ENCODE measurements around the gene RHBDL1.

RHBDL1 gene

DNA sequence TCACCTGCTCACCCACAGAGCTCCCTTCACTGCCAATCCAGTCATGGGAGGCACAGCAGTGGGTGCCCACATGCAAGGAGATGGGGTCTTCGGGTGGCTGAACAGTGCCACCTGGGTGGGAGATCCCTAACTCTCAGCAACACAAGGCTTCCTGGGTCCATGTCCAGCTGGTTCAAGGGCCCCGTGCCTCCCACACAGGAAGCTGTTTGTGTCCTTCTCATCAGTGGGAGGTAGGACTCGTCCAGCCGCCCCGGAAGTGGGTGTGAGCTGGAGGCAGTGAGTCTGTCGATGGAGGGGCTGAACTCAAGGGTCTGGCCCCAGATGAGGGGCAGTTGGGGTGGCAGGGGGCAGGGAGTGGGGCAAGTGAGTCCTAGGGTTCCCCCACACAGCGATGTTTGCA lies 28.6 kb downstream of the RHBDL1 start (continued):
- TF ChIP-seq, protein P1, sequence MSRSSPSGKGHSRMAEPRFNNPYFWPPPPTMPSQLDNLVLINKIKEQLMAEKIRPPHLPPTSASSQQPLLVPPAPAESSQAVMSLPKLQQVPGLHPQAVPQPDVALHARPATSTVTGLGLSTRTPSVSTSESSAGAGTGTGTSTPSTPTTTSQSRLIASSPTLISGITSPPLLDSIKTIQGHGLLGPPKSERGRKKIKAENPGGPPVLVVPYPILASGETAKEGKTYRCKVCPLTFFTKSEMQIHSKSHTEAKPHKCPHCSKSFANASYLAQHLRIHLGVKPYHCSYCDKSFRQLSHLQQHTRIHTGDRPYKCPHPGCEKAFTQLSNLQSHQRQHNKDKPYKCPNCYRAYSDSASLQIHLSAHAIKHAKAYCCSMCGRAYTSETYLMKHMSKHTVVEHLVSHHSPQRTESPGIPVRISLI (tag by site-specific recombination; IDR thresholded peaks at IDR 0.05) = no peak
- TF ChIP-seq, protein P2, sequence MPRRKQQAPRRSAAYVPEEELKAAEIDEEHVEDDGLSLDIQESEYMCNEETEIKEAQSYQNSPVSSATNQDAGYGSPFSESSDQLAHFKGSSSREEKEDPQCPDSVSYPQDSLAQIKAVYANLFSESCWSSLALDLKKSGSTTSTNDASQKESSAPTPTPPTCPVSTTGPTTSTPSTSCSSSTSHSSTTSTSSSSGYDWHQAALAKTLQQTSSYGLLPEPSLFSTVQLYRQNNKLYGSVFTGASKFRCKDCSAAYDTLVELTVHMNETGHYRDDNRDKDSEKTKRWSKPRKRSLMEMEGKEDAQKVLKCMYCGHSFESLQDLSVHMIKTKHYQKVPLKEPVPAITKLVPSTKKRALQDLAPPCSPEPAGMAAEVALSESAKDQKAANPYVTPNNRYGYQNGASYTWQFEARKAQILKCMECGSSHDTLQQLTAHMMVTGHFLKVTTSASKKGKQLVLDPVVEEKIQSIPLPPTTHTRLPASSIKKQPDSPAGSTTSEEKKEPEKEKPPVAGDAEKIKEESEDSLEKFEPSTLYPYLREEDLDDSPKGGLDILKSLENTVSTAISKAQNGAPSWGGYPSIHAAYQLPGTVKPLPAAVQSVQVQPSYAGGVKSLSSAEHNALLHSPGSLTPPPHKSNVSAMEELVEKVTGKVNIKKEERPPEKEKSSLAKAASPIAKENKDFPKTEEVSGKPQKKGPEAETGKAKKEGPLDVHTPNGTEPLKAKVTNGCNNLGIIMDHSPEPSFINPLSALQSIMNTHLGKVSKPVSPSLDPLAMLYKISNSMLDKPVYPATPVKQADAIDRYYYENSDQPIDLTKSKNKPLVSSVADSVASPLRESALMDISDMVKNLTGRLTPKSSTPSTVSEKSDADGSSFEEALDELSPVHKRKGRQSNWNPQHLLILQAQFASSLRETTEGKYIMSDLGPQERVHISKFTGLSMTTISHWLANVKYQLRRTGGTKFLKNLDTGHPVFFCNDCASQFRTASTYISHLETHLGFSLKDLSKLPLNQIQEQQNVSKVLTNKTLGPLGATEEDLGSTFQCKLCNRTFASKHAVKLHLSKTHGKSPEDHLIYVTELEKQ (tag by site-specific recombination; IDR thresholded peaks at IDR 0.05; ENCODE audit: borderline replicate concordance) = no peak
- TF ChIP-seq GLIS1 (tag by site-specific recombination; IDR thresholded peaks at IDR 0.05) (peak; percentile 21; the same call in 1 of the 2 replicates), GFI1B (tag by site-specific recombination; IDR thresholded peaks at IDR 0.05) (no peak), ZNF501 (tag by site-specific recombination; IDR thresholded peaks at IDR 0.05) (no peak), ZEB2 (tag by site-specific recombination; IDR thresholded peaks at IDR 0.05) (no peak), EGR2 (tag by site-specific recombination; IDR thresholded peaks at IDR 0.05; ENCODE audit: low read depth) (peak; percentile 70), ZIC2 (tag by site-specific recombination; IDR thresholded peaks at IDR 0.05) (peak; percentile 41)

DNA sequence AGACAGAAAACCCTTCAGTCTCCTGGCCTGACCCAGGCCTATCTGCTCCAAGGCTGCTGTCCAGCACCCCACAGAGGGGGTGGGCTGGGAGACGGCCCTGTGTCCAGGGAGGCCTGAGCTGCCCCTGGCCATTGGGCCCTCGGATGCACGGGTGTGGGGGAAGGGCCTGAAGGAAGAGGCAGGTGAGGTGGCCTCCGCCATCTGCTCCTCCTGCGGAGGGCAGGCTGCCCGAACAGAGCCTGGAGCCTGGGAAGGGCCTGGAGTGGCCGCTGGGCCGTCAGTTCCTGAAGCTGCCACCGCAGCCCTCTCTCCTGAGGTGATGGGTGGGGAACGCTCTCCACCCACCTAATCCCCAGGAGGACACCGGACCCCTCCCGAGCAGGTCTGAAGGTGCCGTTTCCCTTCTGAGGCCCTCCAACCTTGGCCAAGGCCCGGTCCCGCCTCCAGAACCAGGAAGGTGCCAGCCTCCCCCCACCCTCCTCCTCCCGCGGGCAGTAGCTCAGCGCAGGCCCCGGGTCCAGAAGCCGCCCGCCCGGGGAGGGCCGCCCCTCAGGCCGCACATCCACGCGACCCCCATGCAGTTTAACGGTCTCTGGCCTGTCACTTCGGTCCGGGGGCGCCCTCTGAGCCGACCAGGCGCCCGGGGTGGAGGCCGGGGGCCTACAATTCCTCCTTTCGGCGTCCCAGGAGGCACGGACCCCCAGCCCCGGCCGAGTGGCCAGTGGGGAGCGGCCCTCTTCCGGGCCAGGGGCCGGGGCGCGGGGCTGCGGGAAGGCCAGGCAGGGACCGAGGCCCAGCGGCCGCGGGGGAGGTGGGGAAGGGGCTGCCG lies 29.3 kb downstream of the RHBDL1 start:
- no peak overlapping the region for H3K4me3 ChIP-seq (ENCODE audit: low read depth, low read length)
- H3K9me3 ChIP-seq (ENCODE audit: control insufficient read depth, insufficient read depth, low read depth, low read length) = no peaks in the 10 kb centered on the region
- no peaks in the 10 kb centered on the region for H3K36me3 ChIP-seq (ENCODE audit: control insufficient read depth in 2 of 2, insufficient read depth in 1 of 2, low read length in 2 of 2)
- peaks cover under 1% of the 10 kb centered on the region; the same call in 1 of the 2 replicates for H3K4me1 ChIP-seq (ENCODE audit: control insufficient read depth, insufficient read depth, low read length)
- POLR2A ChIA-PET = no interaction called here
- CTCF ChIA-PET = interaction anchor here (0.8 to 1.0 kb wide), 2 partner anchors 19 to 142 kb away, joined by 3 to 4 read pairs; no protein-coding TSS in a partner anchor
- H3K27ac ChIP-seq (ENCODE audit: extremely low read depth, low read depth, low read length) = no peak overlapping the region
- TF ChIP-seq, protein P1 (tag by site-specific recombination; IDR thresholded peaks at IDR 0.05) = no peak
- peak; percentile 37; the same call in 1 of the 2 replicates for TF ChIP-seq EGR2 (tag by site-specific recombination; IDR thresholded peaks at IDR 0.05; ENCODE audit: low read depth)
- TF ChIP-seq, protein P3, sequence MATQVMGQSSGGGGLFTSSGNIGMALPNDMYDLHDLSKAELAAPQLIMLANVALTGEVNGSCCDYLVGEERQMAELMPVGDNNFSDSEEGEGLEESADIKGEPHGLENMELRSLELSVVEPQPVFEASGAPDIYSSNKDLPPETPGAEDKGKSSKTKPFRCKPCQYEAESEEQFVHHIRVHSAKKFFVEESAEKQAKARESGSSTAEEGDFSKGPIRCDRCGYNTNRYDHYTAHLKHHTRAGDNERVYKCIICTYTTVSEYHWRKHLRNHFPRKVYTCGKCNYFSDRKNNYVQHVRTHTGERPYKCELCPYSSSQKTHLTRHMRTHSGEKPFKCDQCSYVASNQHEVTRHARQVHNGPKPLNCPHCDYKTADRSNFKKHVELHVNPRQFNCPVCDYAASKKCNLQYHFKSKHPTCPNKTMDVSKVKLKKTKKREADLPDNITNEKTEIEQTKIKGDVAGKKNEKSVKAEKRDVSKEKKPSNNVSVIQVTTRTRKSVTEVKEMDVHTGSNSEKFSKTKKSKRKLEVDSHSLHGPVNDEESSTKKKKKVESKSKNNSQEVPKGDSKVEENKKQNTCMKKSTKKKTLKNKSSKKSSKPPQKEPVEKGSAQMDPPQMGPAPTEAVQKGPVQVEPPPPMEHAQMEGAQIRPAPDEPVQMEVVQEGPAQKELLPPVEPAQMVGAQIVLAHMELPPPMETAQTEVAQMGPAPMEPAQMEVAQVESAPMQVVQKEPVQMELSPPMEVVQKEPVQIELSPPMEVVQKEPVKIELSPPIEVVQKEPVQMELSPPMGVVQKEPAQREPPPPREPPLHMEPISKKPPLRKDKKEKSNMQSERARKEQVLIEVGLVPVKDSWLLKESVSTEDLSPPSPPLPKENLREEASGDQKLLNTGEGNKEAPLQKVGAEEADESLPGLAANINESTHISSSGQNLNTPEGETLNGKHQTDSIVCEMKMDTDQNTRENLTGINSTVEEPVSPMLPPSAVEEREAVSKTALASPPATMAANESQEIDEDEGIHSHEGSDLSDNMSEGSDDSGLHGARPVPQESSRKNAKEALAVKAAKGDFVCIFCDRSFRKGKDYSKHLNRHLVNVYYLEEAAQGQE (tag by site-specific recombination; IDR thresholded peaks at IDR 0.05) = peak; percentile 94
- TF ChIP-seq, protein P4, sequence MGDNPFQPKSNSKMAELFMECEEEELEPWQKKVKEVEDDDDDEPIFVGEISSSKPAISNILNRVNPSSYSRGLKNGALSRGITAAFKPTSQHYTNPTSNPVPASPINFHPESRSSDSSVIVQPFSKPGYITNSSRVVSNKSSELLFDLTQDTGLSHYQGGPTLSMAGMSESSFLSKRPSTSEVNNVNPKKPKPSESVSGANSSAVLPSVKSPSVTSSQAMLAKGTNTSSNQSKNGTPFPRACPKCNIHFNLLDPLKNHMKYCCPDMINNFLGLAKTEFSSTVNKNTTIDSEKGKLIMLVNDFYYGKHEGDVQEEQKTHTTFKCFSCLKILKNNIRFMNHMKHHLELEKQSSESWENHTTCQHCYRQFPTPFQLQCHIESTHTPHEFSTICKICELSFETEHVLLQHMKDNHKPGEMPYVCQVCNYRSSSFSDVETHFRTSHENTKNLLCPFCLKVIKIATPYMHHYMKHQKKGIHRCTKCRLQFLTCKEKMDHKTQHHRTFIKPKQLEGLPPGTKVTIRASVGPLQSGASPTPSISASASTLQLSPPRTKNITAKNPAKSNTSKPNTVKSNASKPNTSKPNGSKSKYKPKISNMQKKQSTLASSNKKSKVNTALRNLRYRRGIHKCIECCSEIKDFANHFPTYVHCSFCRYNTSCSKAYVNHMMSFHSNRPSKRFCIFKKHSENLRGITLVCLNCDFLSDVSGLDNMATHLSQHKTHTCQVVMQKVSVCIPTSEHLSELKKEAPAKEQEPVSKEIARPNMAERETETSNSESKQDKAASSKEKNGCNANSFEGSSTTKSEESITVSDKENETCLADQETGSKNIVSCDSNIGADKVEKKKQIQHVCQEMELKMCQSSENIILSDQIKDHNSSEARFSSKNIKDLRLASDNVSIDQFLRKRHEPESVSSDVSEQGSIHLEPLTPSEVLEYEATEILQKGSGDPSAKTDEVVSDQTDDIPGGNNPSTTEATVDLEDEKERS (tag by site-specific recombination; IDR thresholded peaks at IDR 0.05) = no peak
- no peak for TF ChIP-seq ZNF214 (tag by site-specific recombination; IDR thresholded peaks at IDR 0.05; ENCODE audit: borderline replicate concordance)
- TF ChIP-seq ZNF629 (tag by site-specific recombination; IDR thresholded peaks at IDR 0.05) = no peak
- no peak for TF ChIP-seq ZNF311 (tag by site-specific recombination; IDR thresholded peaks at IDR 0.05; ENCODE audit: borderline replicate concordance)
- peak; percentile 40 for TF ChIP-seq SP2 (tag by site-specific recombination; IDR thresholded peaks at IDR 0.05)
- TF ChIP-seq ZIC2 (tag by site-specific recombination; IDR thresholded peaks at IDR 0.05) = peak; percentile 37; the same call in 1 of the 2 replicates
- TF ChIP-seq, protein P5, sequence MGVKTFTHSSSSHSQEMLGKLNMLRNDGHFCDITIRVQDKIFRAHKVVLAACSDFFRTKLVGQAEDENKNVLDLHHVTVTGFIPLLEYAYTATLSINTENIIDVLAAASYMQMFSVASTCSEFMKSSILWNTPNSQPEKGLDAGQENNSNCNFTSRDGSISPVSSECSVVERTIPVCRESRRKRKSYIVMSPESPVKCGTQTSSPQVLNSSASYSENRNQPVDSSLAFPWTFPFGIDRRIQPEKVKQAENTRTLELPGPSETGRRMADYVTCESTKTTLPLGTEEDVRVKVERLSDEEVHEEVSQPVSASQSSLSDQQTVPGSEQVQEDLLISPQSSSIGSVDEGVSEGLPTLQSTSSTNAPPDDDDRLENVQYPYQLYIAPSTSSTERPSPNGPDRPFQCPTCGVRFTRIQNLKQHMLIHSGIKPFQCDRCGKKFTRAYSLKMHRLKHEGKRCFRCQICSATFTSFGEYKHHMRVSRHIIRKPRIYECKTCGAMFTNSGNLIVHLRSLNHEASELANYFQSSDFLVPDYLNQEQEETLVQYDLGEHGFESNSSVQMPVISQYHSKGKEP (tag by site-specific recombination; IDR thresholded peaks at IDR 0.05) = no peak
- 0 out of 2 replicates have a peak, but pooled peaks have one; percentile 12 for TF ChIP-seq SP3 (tag by site-specific recombination; IDR thresholded peaks at IDR 0.05)
- TF ChIP-seq ZNF792 (tag by site-specific recombination; IDR thresholded peaks at IDR 0.05) = no peak
- TF ChIP-seq ZEB2 (tag by site-specific recombination; IDR thresholded peaks at IDR 0.05) = 0 out of 2 replicates have a peak, but pooled peaks have one; percentile 26
- TF ChIP-seq ZNF24 (tag by site-specific recombination; IDR thresholded peaks at IDR 0.05) = no peak
- TF ChIP-seq ZNF169 (tag by site-specific recombination; IDR thresholded peaks at IDR 0.05) = no peak
